ENCODE measurements around the gene FKBP11. TPM values are rescaled to one million over a fixed set of nuclear protein-coding genes. Genes with fewer than 3 reads are reported as not detected.

The FKBP11 gene
- total RNA-seq, 1 experiment from 2014 or later, result 21.1 TPM

DNA sequence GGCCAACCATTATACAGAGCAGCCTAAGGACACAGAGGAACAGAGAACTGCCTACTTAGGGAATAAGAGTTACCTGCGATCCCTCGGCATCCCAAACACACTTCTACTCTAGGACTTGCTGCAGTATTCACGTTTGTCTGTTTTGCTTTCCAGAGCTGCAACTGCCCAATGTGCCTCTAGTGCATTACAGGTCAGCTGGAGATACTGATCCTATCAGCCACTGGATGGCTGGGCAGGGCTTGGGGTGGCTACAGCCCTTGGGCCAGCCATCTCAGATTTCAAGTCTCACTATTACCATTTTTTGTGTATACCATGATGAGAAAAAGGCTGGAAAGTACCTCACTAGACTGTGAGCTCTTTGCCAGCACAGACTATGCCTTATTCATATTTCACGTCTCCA is 27.4 kb upstream of the FKBP11 start:
- H3K4me1 ChIP-seq (ENCODE audit: control insufficient read depth, insufficient read depth, low read length), result peaks cover 11% of the 10 kb centered on the region
- in situ Hi-C loops (cut with HindIII; ENCODE audit: low pct_unique_long_range_greater_than_20kb, low sequenced_read_pairs), result no loop called here
- no peak overlapping the region for H3K27ac ChIP-seq (ENCODE audit: low read length)
- BruUV-seq (replicated peaks), result no TSS peak
- no peaks in the 10 kb centered on the region for H3K9me3 ChIP-seq (ENCODE audit: control insufficient read depth, insufficient read depth, low read depth, low read length)
- intact Hi-C loops (cut with micrococcal nuclease; ENCODE audit: unreplicated experiment), result no loop called here
- POLR2A ChIA-PET, result no interaction called here
- TF ChIP-seq, protein P1, sequence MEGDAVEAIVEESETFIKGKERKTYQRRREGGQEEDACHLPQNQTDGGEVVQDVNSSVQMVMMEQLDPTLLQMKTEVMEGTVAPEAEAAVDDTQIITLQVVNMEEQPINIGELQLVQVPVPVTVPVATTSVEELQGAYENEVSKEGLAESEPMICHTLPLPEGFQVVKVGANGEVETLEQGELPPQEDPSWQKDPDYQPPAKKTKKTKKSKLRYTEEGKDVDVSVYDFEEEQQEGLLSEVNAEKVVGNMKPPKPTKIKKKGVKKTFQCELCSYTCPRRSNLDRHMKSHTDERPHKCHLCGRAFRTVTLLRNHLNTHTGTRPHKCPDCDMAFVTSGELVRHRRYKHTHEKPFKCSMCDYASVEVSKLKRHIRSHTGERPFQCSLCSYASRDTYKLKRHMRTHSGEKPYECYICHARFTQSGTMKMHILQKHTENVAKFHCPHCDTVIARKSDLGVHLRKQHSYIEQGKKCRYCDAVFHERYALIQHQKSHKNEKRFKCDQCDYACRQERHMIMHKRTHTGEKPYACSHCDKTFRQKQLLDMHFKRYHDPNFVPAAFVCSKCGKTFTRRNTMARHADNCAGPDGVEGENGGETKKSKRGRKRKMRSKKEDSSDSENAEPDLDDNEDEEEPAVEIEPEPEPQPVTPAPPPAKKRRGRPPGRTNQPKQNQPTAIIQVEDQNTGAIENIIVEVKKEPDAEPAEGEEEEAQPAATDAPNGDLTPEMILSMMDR (IDR thresholded peaks at IDR 0.05), result no peak
- TF ChIP-seq SIN3A (IDR thresholded peaks at IDR 0.05; ENCODE audit: borderline replicate concordance, insufficient read depth, low read depth, low read length), result no peak
- no peak for TF ChIP-seq POLR2AphosphoS5 (IDR thresholded peaks at IDR 0.05; ENCODE audit: low read depth, low read length)
- no peak for TF ChIP-seq TCF7L2 (IDR thresholded peaks at IDR 0.05; ENCODE audit: low read depth, low read length)
- TF ChIP-seq, protein P2, sequence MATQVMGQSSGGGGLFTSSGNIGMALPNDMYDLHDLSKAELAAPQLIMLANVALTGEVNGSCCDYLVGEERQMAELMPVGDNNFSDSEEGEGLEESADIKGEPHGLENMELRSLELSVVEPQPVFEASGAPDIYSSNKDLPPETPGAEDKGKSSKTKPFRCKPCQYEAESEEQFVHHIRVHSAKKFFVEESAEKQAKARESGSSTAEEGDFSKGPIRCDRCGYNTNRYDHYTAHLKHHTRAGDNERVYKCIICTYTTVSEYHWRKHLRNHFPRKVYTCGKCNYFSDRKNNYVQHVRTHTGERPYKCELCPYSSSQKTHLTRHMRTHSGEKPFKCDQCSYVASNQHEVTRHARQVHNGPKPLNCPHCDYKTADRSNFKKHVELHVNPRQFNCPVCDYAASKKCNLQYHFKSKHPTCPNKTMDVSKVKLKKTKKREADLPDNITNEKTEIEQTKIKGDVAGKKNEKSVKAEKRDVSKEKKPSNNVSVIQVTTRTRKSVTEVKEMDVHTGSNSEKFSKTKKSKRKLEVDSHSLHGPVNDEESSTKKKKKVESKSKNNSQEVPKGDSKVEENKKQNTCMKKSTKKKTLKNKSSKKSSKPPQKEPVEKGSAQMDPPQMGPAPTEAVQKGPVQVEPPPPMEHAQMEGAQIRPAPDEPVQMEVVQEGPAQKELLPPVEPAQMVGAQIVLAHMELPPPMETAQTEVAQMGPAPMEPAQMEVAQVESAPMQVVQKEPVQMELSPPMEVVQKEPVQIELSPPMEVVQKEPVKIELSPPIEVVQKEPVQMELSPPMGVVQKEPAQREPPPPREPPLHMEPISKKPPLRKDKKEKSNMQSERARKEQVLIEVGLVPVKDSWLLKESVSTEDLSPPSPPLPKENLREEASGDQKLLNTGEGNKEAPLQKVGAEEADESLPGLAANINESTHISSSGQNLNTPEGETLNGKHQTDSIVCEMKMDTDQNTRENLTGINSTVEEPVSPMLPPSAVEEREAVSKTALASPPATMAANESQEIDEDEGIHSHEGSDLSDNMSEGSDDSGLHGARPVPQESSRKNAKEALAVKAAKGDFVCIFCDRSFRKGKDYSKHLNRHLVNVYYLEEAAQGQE (IDR thresholded peaks at IDR 0.05; ENCODE audit: insufficient read depth in 1 of 2, low read depth in 2 of 2, low read length in 1 of 2), result no peak
- ATAC-seq (no peak), DNase-seq (ENCODE audit: low read depth, low spot score) (no peak)
- no peak overlapping the region for H3K4me3 ChIP-seq (ENCODE audit: low read depth in 2 of 2, low read length in 2 of 2)
- H3K27me3 ChIP-seq (ENCODE audit: control insufficient read depth, insufficient read depth, low read length), result no peaks in the 10 kb centered on the region
- CTCF ChIA-PET, result no interaction called here
- H3K36me3 ChIP-seq (ENCODE audit: control insufficient read depth, insufficient read depth, low read length), result peaks cover 6% of the 10 kb centered on the region; the same call in 1 of the 2 replicates

DNA sequence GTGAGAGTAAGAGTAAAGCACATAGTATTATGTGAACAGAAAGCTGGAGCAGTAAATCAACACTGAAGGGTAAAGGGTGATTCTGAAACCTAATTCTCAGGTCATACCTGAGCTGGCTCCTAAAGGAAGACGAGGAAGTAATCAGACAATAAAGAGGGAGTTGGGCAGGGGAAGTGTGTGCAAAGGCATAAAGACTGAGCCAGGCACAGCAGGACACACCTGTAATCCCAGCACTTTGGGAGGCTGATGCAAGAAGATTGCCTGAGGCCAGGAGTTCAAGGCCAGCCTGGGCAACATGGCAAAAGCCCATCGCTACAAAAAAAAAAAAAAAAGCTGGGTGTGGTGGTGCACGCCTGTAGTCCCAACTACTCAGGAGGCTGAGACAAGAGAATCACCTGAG is 22.4 kb upstream of the FKBP11 start:
- H3K9me3 ChIP-seq (ENCODE audit: control insufficient read depth, insufficient read depth, low read depth, low read length), result no peaks in the 10 kb centered on the region
- no peak overlapping the region for H3K27ac ChIP-seq (ENCODE audit: low read length)
- TF ChIP-seq, protein P2 (IDR thresholded peaks at IDR 0.05; ENCODE audit: insufficient read depth in 1 of 2, low read depth in 2 of 2, low read length in 1 of 2), result no peak
- TF ChIP-seq SIN3A (IDR thresholded peaks at IDR 0.05; ENCODE audit: borderline replicate concordance, insufficient read depth, low read depth, low read length), result no peak
- TF ChIP-seq POLR2AphosphoS5 (IDR thresholded peaks at IDR 0.05; ENCODE audit: low read depth, low read length), result no peak
- no peak for TF ChIP-seq TCF7L2 (IDR thresholded peaks at IDR 0.05; ENCODE audit: low read depth, low read length)
- TF ChIP-seq, protein P1 (IDR thresholded peaks at IDR 0.05), result no peak
- intact Hi-C loops (cut with micrococcal nuclease; ENCODE audit: unreplicated experiment) (no loop called here), in situ Hi-C loops (cut with HindIII; ENCODE audit: low pct_unique_long_range_greater_than_20kb, low sequenced_read_pairs) (no loop called here)
- BruUV-seq (replicated peaks), result no TSS peak
- ChIA-PET POLR2A (interaction anchor here (0.6 kb wide), 1 partner anchor 82 kb away, joined by 5 read pairs; no protein-coding TSS in a partner anchor), CTCF (no interaction called here)
- 0 out of 2 replicates have a peak, but pooled peaks cover 3% of the 10 kb centered on the region for H3K36me3 ChIP-seq (ENCODE audit: control insufficient read depth, insufficient read depth, low read length)
- no peaks in the 10 kb centered on the region for H3K27me3 ChIP-seq (ENCODE audit: control insufficient read depth, insufficient read depth, low read length)
- H3K4me1 ChIP-seq (ENCODE audit: control insufficient read depth, insufficient read depth, low read length), result no peaks in the 10 kb centered on the region
- ATAC-seq (no peak), DNase-seq (ENCODE audit: low read depth, low spot score) (no peak)
- H3K4me3 ChIP-seq (ENCODE audit: low read depth in 2 of 2, low read length in 2 of 2), result no peak overlapping the region
